ENCODE data around the gene ACTA2.

The ACTA2 gene

GRCh38 chr10:88949912-88950837 lies 2.4 kb downstream of the ACTA2 start:
- WGBS, 2 experiments (ENCODE audit: insufficient coverage in 2 of 2): 89 to 97% methylated on average over 3 of the region's 3 CpGs
- H3K4me1 ChIP-seq (ENCODE audit: control insufficient read depth, insufficient read depth, low read length, poor library complexity, severe bottlenecking): peaks cover 11% of the 10 kb centered on the region
- peaks cover 13% of the 10 kb centered on the region for H3K36me3 ChIP-seq (ENCODE audit: control insufficient read depth, insufficient read depth, low read length)
- no peak overlapping the region for H3K4me3 ChIP-seq (ENCODE audit: extremely low read depth, insufficient read depth, low read length, poor library complexity, severe bottlenecking)
- no peak overlapping the region for H3K27ac ChIP-seq (ENCODE audit: low read depth, low read length, severe bottlenecking)
- H3K9me3 ChIP-seq (ENCODE audit: control insufficient read depth, low read length): no peaks in the 10 kb centered on the region

GRCh38 chr10:88949051-88949450 lies 3.5 kb downstream of the ACTA2 start:
- 100% methylated on average over 2 of the region's 2 CpGs for WGBS, 2 experiments (ENCODE audit: insufficient coverage in 2 of 2)
- no peak overlapping the region for H3K4me3 ChIP-seq (ENCODE audit: extremely low read depth, insufficient read depth, low read length, poor library complexity, severe bottlenecking)
- H3K36me3 ChIP-seq (ENCODE audit: control insufficient read depth, insufficient read depth, low read length): peaks cover 15% of the 10 kb centered on the region
- no peaks in the 10 kb centered on the region for H3K9me3 ChIP-seq (ENCODE audit: control insufficient read depth, low read length)
- H3K4me1 ChIP-seq (ENCODE audit: control insufficient read depth, insufficient read depth, low read length, poor library complexity, severe bottlenecking): peaks cover 11% of the 10 kb centered on the region
- no peak overlapping the region for H3K27ac ChIP-seq (ENCODE audit: low read depth, low read length, severe bottlenecking)

- 88 to 100% methylated on average over 1 to 4 of the region's 6 CpGs for WGBS, 2 experiments (ENCODE audit: insufficient coverage in 2 of 2)
- no peak overlapping the region for H3K4me3 ChIP-seq (ENCODE audit: extremely low read depth, insufficient read depth, low read length, poor library complexity, severe bottlenecking)
- no peak overlapping the region for H3K27ac ChIP-seq (ENCODE audit: low read depth, low read length, severe bottlenecking)
Measured at GRCh38 chr10:88946965-88947590, 5.5 kb downstream of the ACTA2 start.

GRCh38 chr10:88946200-88946599 lies 6.4 kb downstream of the ACTA2 start:
- Histone ChIP-seq H3K36me3 (ENCODE audit: control insufficient read depth, insufficient read depth, low read length) (peaks cover 31% of the 10 kb centered on the region), H3K4me1 (ENCODE audit: control insufficient read depth, insufficient read depth, low read length, poor library complexity, severe bottlenecking) (peaks cover 4% of the 10 kb centered on the region), H3K4me3 (ENCODE audit: extremely low read depth, insufficient read depth, low read length, poor library complexity, severe bottlenecking) (no peak overlapping the region), H3K27ac (ENCODE audit: low read depth, low read length, severe bottlenecking) (no peak overlapping the region), H3K9me3 (ENCODE audit: control insufficient read depth, low read length) (no peaks in the 10 kb centered on the region)
- 100% methylated on average over 1 of the region's 1 CpG; no CpG with 5 or more reads in 1 of the 2 experiments for WGBS, 2 experiments (ENCODE audit: insufficient coverage in 2 of 2)

More at GRCh38 chr10:88946965-88947590, 5.5 kb downstream of the ACTA2 start:
- peaks cover 10% of the 10 kb centered on the region for H3K4me1 ChIP-seq (ENCODE audit: control insufficient read depth, insufficient read depth, low read length, poor library complexity, severe bottlenecking)
- peaks cover 30% of the 10 kb centered on the region for H3K36me3 ChIP-seq (ENCODE audit: control insufficient read depth, insufficient read depth, low read length)
- H3K9me3 ChIP-seq (ENCODE audit: control insufficient read depth, low read length): no peaks in the 10 kb centered on the region

- H3K4me3 ChIP-seq (ENCODE audit: extremely low read depth, insufficient read depth, low read length, poor library complexity, severe bottlenecking): no peak overlapping the region
- WGBS, 2 experiments (ENCODE audit: insufficient coverage in 2 of 2): 88% methylated on average over 1 of the region's 3 CpGs; no CpG with 5 or more reads in 1 of the 2 experiments
- H3K36me3 ChIP-seq (ENCODE audit: control insufficient read depth, insufficient read depth, low read length): peaks cover 40% of the 10 kb centered on the region
- no peaks in the 10 kb centered on the region for H3K4me1 ChIP-seq (ENCODE audit: control insufficient read depth, insufficient read depth, low read length, poor library complexity, severe bottlenecking)
- H3K9me3 ChIP-seq (ENCODE audit: control insufficient read depth, low read length): no peaks in the 10 kb centered on the region
- H3K27ac ChIP-seq (ENCODE audit: low read depth, low read length, severe bottlenecking): no peak overlapping the region
Measured at GRCh38 chr10:88944813-88945212, 7.8 kb downstream of the ACTA2 start.

GRCh38 chr10:88943778-88944177 lies 8.8 kb downstream of the ACTA2 start:
- Histone ChIP-seq H3K36me3 (ENCODE audit: control insufficient read depth, insufficient read depth, low read length) (peaks cover 45% of the 10 kb centered on the region), H3K27ac (ENCODE audit: low read depth, low read length, severe bottlenecking) (no peak overlapping the region), H3K9me3 (ENCODE audit: control insufficient read depth, low read length) (no peaks in the 10 kb centered on the region), H3K4me1 (ENCODE audit: control insufficient read depth, insufficient read depth, low read length, poor library complexity, severe bottlenecking) (no peaks in the 10 kb centered on the region), H3K4me3 (ENCODE audit: extremely low read depth, insufficient read depth, low read length, poor library complexity, severe bottlenecking) (no peak overlapping the region)
- WGBS, 2 experiments (ENCODE audit: insufficient coverage in 2 of 2): 100% methylated on average over 1 to 3 of the region's 3 CpGs

GRCh38 chr10:88941026-88941425 lies 11.5 kb downstream of the ACTA2 start:
- Histone ChIP-seq H3K4me3 (ENCODE audit: extremely low read depth, insufficient read depth, low read length, poor library complexity, severe bottlenecking) (no peak overlapping the region), H3K9me3 (ENCODE audit: control insufficient read depth, low read length) (no peaks in the 10 kb centered on the region), H3K36me3 (ENCODE audit: control insufficient read depth, insufficient read depth, low read length) (peaks cover 53% of the 10 kb centered on the region), H3K27ac (ENCODE audit: low read depth, low read length, severe bottlenecking) (no peak overlapping the region), H3K4me1 (ENCODE audit: control insufficient read depth, insufficient read depth, low read length, poor library complexity, severe bottlenecking) (no peaks in the 10 kb centered on the region)
- 92 to 93% methylated on average over 6 of the region's 6 CpGs for WGBS, 2 experiments (ENCODE audit: insufficient coverage in 2 of 2)

GRCh38 chr10:88938938-88939337 lies 13.6 kb downstream of the ACTA2 start:
- 71% methylated on average over 1 of the region's 2 CpGs; no CpG with 5 or more reads in 1 of the 2 experiments for WGBS, 2 experiments (ENCODE audit: insufficient coverage in 2 of 2)
- Histone ChIP-seq H3K27ac (ENCODE audit: low read depth, low read length, severe bottlenecking) (no peak overlapping the region), H3K36me3 (ENCODE audit: control insufficient read depth, insufficient read depth, low read length) (peaks cover 45% of the 10 kb centered on the region), H3K9me3 (ENCODE audit: control insufficient read depth, low read length) (no peaks in the 10 kb centered on the region), H3K4me3 (ENCODE audit: extremely low read depth, insufficient read depth, low read length, poor library complexity, severe bottlenecking) (no peak overlapping the region), H3K4me1 (ENCODE audit: control insufficient read depth, insufficient read depth, low read length, poor library complexity, severe bottlenecking) (no peaks in the 10 kb centered on the region)

- Histone ChIP-seq H3K4me3 (ENCODE audit: extremely low read depth, insufficient read depth, low read length, poor library complexity, severe bottlenecking) (no peak overlapping the region), H3K4me1 (ENCODE audit: control insufficient read depth, insufficient read depth, low read length, poor library complexity, severe bottlenecking) (no peaks in the 10 kb centered on the region), H3K36me3 (ENCODE audit: control insufficient read depth, insufficient read depth, low read length) (peaks cover 36% of the 10 kb centered on the region), H3K27ac (ENCODE audit: low read depth, low read length, severe bottlenecking) (no peak overlapping the region), H3K9me3 (ENCODE audit: control insufficient read depth, low read length) (no peaks in the 10 kb centered on the region)
- 66 to 90% methylated on average over 2 of the region's 3 CpGs for WGBS, 2 experiments (ENCODE audit: insufficient coverage in 2 of 2)
Measured at GRCh38 chr10:88938039-88938438, 14.5 kb downstream of the ACTA2 start.

- H3K9me3 ChIP-seq (ENCODE audit: control insufficient read depth, low read length): no peaks in the 10 kb centered on the region
- 94 to 100% methylated on average over 2 of the region's 3 CpGs for WGBS, 2 experiments (ENCODE audit: insufficient coverage in 2 of 2)
- no peak overlapping the region for H3K4me3 ChIP-seq (ENCODE audit: extremely low read depth, insufficient read depth, low read length, poor library complexity, severe bottlenecking)
- peaks cover 30% of the 10 kb centered on the region for H3K36me3 ChIP-seq (ENCODE audit: control insufficient read depth, insufficient read depth, low read length)
- H3K27ac ChIP-seq (ENCODE audit: low read depth, low read length, severe bottlenecking): no peak overlapping the region
- H3K4me1 ChIP-seq (ENCODE audit: control insufficient read depth, insufficient read depth, low read length, poor library complexity, severe bottlenecking): no peaks in the 10 kb centered on the region
Measured at GRCh38 chr10:88936656-88937055, 15.9 kb downstream of the ACTA2 start.
